Omental fat pad (tissue), 4 donors: Measurements from ENCODE around the gene GPR37L1. TPM values are rescaled to one million over a fixed set of nuclear protein-coding genes. Genes with fewer than 3 reads are reported as not detected.
"Not testable (repeated sequence)": the region's sequence is repeated elsewhere in the genome, so short reads cannot be mapped to it uniquely, and the experiment has no call there.

Experiments used
- ATAC-seq: fragments of 150-250 bp; one replicate; pipeline ENCODE4 v1.9.1; 2016; ENCODE audit warnings: mild to moderate bottlenecking, moderate library complexity; ENCODE audit not compliant: low FRiP score
- DNase-seq: peaks from one replicate; pipeline ENCODE4 v3.0.0-alpha.2; 2019; ENCODE audit warnings: low spot score
- CTCF ChIP-seq, 3 donors: fragments of 450-650 bp; IDR thresholded peaks; one replicate each; pipeline ENCODE4 v1.5.1; 2016 to 2017; ENCODE audit warnings: antibody characterized with exemption in 3 of 3, mild to moderate bottlenecking in 3 of 3, moderate library complexity in 2 of 3
- total RNA-seq, 4 donors: library from RNA; depleted of rRNA; stranded (reverse); fragments of >200 nt; gene quantifications; one replicate each; pipeline ENCODE4 v1.1.0, GENCODE V29; 2016

The GPR37L1 gene
- total RNA-seq, 4 donors from 2014 or later = 0.16 TPM; not detected in 3

GRCh38 chr1:202165267-202165941, 42.7 kb downstream of the GPR37L1 start:
- DNase-seq (no peak), ATAC-seq (no peak)
- TF ChIP-seq CTCF (IDR thresholded peaks at IDR 0.05) = no peak

GRCh38 chr1:202165942-202166843, 43.5 kb downstream of the GPR37L1 start:
- ATAC-seq (no peak), DNase-seq (no peak)
- no peak for TF ChIP-seq CTCF (IDR thresholded peaks at IDR 0.05)

GRCh38 chr1:202167054-202167453, 44.3 kb downstream of the GPR37L1 start:
- DNase-seq, ATAC-seq: not testable (repeated sequence)

GRCh38 chr1:202167708-202168415, 45.1 kb downstream of the GPR37L1 start:
- TF ChIP-seq CTCF (IDR thresholded peaks at IDR 0.05) = no peak
- ATAC-seq (no peak), DNase-seq (no peak)

- DNase-seq (no peak), ATAC-seq (no peak)
Observed at GRCh38 chr1:202168861-202169260, 46.1 kb downstream of the GPR37L1 start.

GRCh38 chr1:202170726-202171125, 48.0 kb downstream of the GPR37L1 start:
- DNase-seq = no peak
- no peak for ATAC-seq
- TF ChIP-seq CTCF (IDR thresholded peaks at IDR 0.05) = no peak

More at GRCh38 chr1:202168861-202169260, 46.1 kb downstream of the GPR37L1 start:
- no peak for TF ChIP-seq CTCF (IDR thresholded peaks at IDR 0.05)
